Sigmoid colon (tissue), 3 donors: ENCODE measurements around the gene VAV1.

Experiments
- CTCF ChIP-seq, 4 experiments: fragments of 450-650 bp in 3 of 4; fragments of 200-600 bp in 1 of 4; IDR thresholded peaks; one replicate each; pipeline ENCODE4 v1.5.1; 2016 to 2019; ENCODE audit warnings: antibody characterized with exemption in 4 of 4, mild to moderate bottlenecking in 3 of 4, moderate library complexity in 2 of 4
- POLR2A ChIP-seq, 2 donors: fragments of 450-650 bp; IDR thresholded peaks; one replicate each; pipeline ENCODE4 v1.6.1; 2016; ENCODE audit warnings: antibody characterized with exemption in 2 of 2, mild to moderate bottlenecking in 2 of 2, moderate library complexity in 2 of 2

GRCh38 chr19:6851359-6851758 lies 78.9 kb downstream of the VAV1 start:
- no peak for TF ChIP-seq POLR2A (IDR thresholded peaks at IDR 0.05)
- TF ChIP-seq CTCF (IDR thresholded peaks at IDR 0.05): no peak
